ENCODE data around the gene WDR5.
"Not testable (repeated sequence)": the region's sequence is repeated elsewhere in the genome, so short reads cannot be mapped to it uniquely, and the experiment has no call there.

The WDR5 gene

GRCh38 chr9:134135343-134136117 lies at the start of gene WDR5:
Gene WDR5, plus strand, starts transcription at chr9:134136082. Its CDS starts 3,796 bp downstream, at chr9:134139878.
- peak; percentile 86 to 89 (median 87) for DNase-seq (ENCODE audit: low read depth in 3 of 3, low spot score in 1 of 3)

GRCh38 chr9:134088063-134088725 lies 47.7 kb upstream of the WDR5 start:
- DNase-seq (ENCODE audit: low read depth in 3 of 3, low spot score in 1 of 3) = no peak

- DNase-seq (ENCODE audit: low read depth in 3 of 3, low spot score in 1 of 3) = no peak
Measured at GRCh38 chr9:134089972-134090371, 45.9 kb upstream of the WDR5 start.

- peak; percentile 5 to 32 (median 15) for DNase-seq (ENCODE audit: low read depth in 3 of 3, low spot score in 1 of 3)
Measured at GRCh38 chr9:134099123-134099761, 36.6 kb upstream of the WDR5 start.

GRCh38 chr9:134100040-134100439 lies 35.8 kb upstream of the WDR5 start:
- no peak for DNase-seq (ENCODE audit: low read depth in 3 of 3, low spot score in 1 of 3)

GRCh38 chr9:134101133-134101532 lies 34.7 kb upstream of the WDR5 start:
- not testable (repeated sequence) for DNase-seq (ENCODE audit: low read depth in 3 of 3, low spot score in 1 of 3)

- DNase-seq (ENCODE audit: low read depth in 3 of 3, low spot score in 1 of 3) = no peak
Measured at GRCh38 chr9:134101623-134102149, 34.2 kb upstream of the WDR5 start.

- DNase-seq (ENCODE audit: low read depth in 3 of 3, low spot score in 1 of 3) = no peak
Measured at GRCh38 chr9:134103391-134103998, 32.4 kb upstream of the WDR5 start.

- no peak for DNase-seq (ENCODE audit: low read depth in 3 of 3, low spot score in 1 of 3)
Measured at GRCh38 chr9:134111064-134111463, 24.8 kb upstream of the WDR5 start.

- DNase-seq (ENCODE audit: low read depth in 3 of 3, low spot score in 1 of 3) = no peak
Measured at GRCh38 chr9:134112561-134112960, 23.3 kb upstream of the WDR5 start.

GRCh38 chr9:134118972-134119371 lies 16.9 kb upstream of the WDR5 start:
- DNase-seq (ENCODE audit: low read depth in 3 of 3, low spot score in 1 of 3) = not testable (repeated sequence)

GRCh38 chr9:134123764-134124128 lies 12.1 kb upstream of the WDR5 start:
- DNase-seq (ENCODE audit: low read depth in 3 of 3, low spot score in 1 of 3) = no peak

- no peak for DNase-seq (ENCODE audit: low read depth in 3 of 3, low spot score in 1 of 3)
Measured at GRCh38 chr9:134125413-134126095, 10.3 kb upstream of the WDR5 start.

- no peak for DNase-seq (ENCODE audit: low read depth in 3 of 3, low spot score in 1 of 3)
Measured at GRCh38 chr9:134126373-134126772, 9.5 kb upstream of the WDR5 start.

- no peak for DNase-seq (ENCODE audit: low read depth in 3 of 3, low spot score in 1 of 3)
Measured at GRCh38 chr9:134127065-134127580, 8.8 kb upstream of the WDR5 start.

- no peak for DNase-seq (ENCODE audit: low read depth in 3 of 3, low spot score in 1 of 3)
Measured at GRCh38 chr9:134127616-134128015, 8.3 kb upstream of the WDR5 start.

- DNase-seq (ENCODE audit: low read depth in 3 of 3, low spot score in 1 of 3) = no peak
Measured at GRCh38 chr9:134128727-134129679, 6.9 kb upstream of the WDR5 start.

GRCh38 chr9:134130503-134131375 lies 5.1 kb upstream of the WDR5 start:
- no peak for DNase-seq (ENCODE audit: low read depth in 3 of 3, low spot score in 1 of 3)
